Parathyroid adenoma (tissue), 2 donors: ENCODE data around the gene ATP6V1G2.
"Not testable (repeated sequence)": the region's sequence is repeated elsewhere in the genome, so short reads cannot be mapped to it uniquely, and the experiment has no call there.

ENCODE experiments used
- H2AFZ ChIP-seq: fragments of 300-600 bp; sonication (generic); one replicate; pipeline ENCODE4 v1.7.0; 2017; ENCODE audit warnings: antibody characterized with exemption, mild to moderate bottlenecking
- H3K27ac ChIP-seq: fragments of 300-600 bp; sonication (generic); one replicate; pipeline ENCODE4 v1.7.0; 2017
- H3K27me3 ChIP-seq: fragments of 300-600 bp; sonication (generic); one replicate; pipeline ENCODE4 v1.7.0; 2017; ENCODE audit warnings: low read length; ENCODE audit not compliant: control insufficient read depth, insufficient read depth
- H3K36me3 ChIP-seq: fragments of 300-600 bp; sonication (generic); one replicate; pipeline ENCODE4 v1.7.0; 2017; ENCODE audit warnings: low read length; ENCODE audit not compliant: control insufficient read depth, insufficient read depth
- H3K4me1 ChIP-seq: fragments of 300-600 bp; sonication (generic); one replicate; pipeline ENCODE4 v1.7.0; 2017; ENCODE audit warnings: control low read depth
- H3K4me2 ChIP-seq: fragments of 300-600 bp; sonication (generic); one replicate; pipeline ENCODE4 v1.7.0; 2017; ENCODE audit warnings: low read length
- H3K4me3 ChIP-seq: fragments of 300-600 bp; sonication (generic); one replicate; pipeline ENCODE4 v1.7.0; 2017; ENCODE audit warnings: low read depth, low read length
- H3K79me2 ChIP-seq: fragments of 300-600 bp; sonication (generic); one replicate; pipeline ENCODE4 v1.7.0; 2017; ENCODE audit warnings: control low read depth
- H3K9ac ChIP-seq: fragments of 300-600 bp; sonication (generic); one replicate; pipeline ENCODE4 v1.7.0; 2017; ENCODE audit warnings: mild to moderate bottlenecking
- H3K9me3 ChIP-seq: fragments of 300-600 bp; sonication (generic); one replicate; pipeline ENCODE4 v1.7.0; 2017; ENCODE audit warnings: low read length; ENCODE audit not compliant: control insufficient read depth
- TF ChIP-seq, protein P1 (sequence below): fragments of 300-600 bp; sonication (generic); IDR thresholded peaks from one replicate; pipeline ENCODE4 v1.7.0; 2017; ENCODE audit warnings: antibody characterized with exemption, mild to moderate bottlenecking
- donor health status: primary hyperparathyroidism.

The ATP6V1G2 gene

DNA sequence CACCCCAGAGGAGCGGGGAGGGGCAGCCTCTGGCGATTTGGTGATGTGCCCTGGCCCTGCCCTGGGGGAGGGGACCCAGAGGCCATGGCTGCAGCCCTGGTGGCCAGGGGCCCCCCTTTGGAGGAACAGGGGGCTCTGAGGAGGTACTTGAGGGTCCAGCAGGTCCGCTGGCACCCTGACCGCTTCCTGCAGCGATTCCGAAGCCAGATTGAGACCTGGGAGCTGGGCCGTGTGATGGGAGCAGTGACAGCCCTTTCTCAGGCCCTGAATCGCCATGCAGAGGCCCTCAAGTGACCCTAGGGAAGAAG is 11.9 kb upstream of the ATP6V1G2 start:
- H3K9ac ChIP-seq: no peak overlapping the region
- H2AFZ ChIP-seq: no peak overlapping the region
- H3K4me2 ChIP-seq: no peak overlapping the region
- no peaks in the 10 kb centered on the region for H3K36me3 ChIP-seq
- peak overlapping the region; percentile 11 for H3K27ac ChIP-seq
- peaks cover 5% of the 10 kb centered on the region for H3K79me2 ChIP-seq
- H3K4me3 ChIP-seq: no peak overlapping the region
- TF ChIP-seq, protein P1, sequence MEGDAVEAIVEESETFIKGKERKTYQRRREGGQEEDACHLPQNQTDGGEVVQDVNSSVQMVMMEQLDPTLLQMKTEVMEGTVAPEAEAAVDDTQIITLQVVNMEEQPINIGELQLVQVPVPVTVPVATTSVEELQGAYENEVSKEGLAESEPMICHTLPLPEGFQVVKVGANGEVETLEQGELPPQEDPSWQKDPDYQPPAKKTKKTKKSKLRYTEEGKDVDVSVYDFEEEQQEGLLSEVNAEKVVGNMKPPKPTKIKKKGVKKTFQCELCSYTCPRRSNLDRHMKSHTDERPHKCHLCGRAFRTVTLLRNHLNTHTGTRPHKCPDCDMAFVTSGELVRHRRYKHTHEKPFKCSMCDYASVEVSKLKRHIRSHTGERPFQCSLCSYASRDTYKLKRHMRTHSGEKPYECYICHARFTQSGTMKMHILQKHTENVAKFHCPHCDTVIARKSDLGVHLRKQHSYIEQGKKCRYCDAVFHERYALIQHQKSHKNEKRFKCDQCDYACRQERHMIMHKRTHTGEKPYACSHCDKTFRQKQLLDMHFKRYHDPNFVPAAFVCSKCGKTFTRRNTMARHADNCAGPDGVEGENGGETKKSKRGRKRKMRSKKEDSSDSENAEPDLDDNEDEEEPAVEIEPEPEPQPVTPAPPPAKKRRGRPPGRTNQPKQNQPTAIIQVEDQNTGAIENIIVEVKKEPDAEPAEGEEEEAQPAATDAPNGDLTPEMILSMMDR: no peak
- no peaks in the 10 kb centered on the region for H3K27me3 ChIP-seq
- no peaks in the 10 kb centered on the region for H3K4me1 ChIP-seq
- H3K9me3 ChIP-seq: no peaks in the 10 kb centered on the region

DNA sequence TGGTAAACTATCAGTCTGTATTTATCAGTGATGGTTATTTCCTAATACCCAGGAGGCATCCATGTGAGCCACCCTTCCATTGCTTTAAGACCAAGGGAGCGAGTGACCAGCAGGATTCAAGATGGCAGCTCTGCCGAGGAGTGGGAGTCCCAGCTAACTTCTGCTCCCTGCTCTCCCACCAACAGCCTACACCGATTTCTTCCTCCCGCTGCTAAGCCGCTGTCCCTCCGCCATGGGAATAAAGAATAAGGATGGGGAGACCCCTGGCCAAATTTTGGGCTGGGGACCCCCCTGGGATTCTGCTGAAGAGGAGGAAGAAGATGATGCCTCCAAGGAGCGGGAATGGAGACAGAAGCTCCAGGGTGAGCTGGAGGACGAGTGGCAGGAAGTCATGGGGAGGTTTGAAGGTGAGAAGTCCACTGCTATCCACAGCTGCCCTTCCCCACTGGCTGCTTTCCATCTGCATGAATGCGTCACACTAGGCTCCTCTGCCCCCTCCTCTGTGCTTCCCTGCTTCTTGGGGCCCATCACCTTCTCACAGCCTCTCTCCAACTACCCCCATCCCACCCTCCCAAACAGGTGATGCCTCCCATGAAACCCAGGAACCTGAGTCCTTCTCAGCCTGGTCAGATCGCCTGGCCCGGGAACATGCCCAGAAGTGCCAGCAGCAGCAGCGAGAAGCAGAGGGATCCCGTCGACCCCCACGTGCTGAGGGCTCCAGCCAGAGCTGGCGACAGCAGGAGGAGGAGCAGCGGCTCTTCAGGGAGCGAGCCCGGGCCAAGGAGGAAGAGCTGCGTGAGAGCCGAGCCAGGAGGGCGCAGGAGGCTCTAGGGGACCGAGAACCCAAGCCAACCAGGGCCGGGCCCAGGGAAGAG is 11.3 kb upstream of the ATP6V1G2 start:
- Histone ChIP-seq H3K9ac (no peak overlapping the region), H3K79me2 (peaks cover 5% of the 10 kb centered on the region), H3K4me1 (no peaks in the 10 kb centered on the region), H3K27ac (peak overlapping the region; percentile 11), H3K9me3 (no peaks in the 10 kb centered on the region), H3K4me2 (no peak overlapping the region), H3K27me3 (no peaks in the 10 kb centered on the region), H2AFZ (no peak overlapping the region), H3K36me3 (no peaks in the 10 kb centered on the region), H3K4me3 (no peak overlapping the region)
- TF ChIP-seq, protein P1: no peak

DNA sequence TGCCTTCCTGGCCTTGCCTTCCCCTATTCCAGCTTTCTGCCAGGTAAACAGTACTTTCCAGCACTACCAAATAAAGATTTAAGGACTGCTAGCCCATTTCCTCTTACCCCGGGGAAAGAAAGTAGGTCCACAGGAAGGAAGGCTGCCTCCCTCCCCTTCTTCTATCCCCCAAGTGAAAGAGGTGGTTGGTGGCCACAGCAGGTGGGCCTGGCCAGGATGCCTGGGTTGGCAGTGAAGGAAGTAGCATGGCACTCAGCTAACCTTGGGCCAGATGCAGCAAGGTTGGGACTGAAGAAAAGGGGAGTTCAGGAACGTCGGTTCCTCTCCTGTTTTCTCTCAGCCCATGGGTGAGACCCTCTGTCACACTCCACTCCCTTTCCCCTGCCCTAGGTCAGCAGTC is 9.9 kb upstream of the ATP6V1G2 start:
- no peak overlapping the region for H3K4me2 ChIP-seq
- H3K9ac ChIP-seq: no peak overlapping the region
- H3K4me3 ChIP-seq: no peak overlapping the region
- H3K79me2 ChIP-seq: peaks cover 10% of the 10 kb centered on the region
- H3K27me3 ChIP-seq: no peaks in the 10 kb centered on the region
- H3K36me3 ChIP-seq: no peaks in the 10 kb centered on the region
- no peak overlapping the region for H2AFZ ChIP-seq
- TF ChIP-seq, protein P1: no peak
- H3K4me1 ChIP-seq: no peaks in the 10 kb centered on the region
- H3K27ac ChIP-seq: no peak overlapping the region
- no peaks in the 10 kb centered on the region for H3K9me3 ChIP-seq

DNA sequence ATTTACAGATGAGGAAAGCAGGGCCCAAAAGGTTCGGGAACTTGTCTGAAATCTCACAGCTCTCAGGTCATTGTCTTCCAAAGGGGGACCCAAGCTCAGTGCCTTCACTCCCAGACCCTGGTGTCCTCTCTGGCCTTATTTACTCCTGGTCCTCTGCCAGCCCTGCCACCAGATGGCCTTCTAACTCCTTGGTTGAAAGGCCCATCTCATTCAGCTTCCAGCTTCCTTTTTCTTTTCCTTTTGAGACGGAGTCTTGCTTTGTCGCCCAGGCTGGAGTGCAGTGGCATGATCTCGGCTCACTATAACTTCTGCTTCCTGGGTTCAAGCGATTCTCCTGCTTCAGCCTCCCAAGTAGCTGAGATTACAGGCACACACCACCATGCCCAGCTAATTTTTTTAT is 5.0 kb upstream of the ATP6V1G2 start:
- not testable (repeated sequence) for H3K4me1 ChIP-seq, H3K4me2 ChIP-seq, H3K9me3 ChIP-seq, H2AFZ ChIP-seq, H3K27ac ChIP-seq, H3K27me3 ChIP-seq, H3K36me3 ChIP-seq, H3K4me3 ChIP-seq, H3K9ac ChIP-seq
- peaks cover 17% of the 10 kb centered on the region for H3K79me2 ChIP-seq

DNA sequence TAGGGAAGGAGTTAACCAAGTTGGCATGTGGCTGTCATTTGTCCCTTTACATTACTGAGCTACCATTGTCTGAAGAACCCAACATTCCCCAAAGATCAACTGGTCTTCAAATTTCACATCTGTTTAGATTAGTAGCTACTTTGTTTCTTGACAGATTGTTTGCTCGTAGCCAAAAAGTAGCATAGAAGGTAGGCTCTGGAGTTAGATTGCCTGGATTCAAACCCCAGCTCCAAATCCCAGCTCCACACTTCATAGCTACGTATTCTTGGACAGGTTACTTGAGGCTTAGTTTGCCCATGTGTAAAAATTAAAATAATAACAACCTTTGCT is 2.1 kb upstream of the ATP6V1G2 start:
- H3K4me1 ChIP-seq: peaks cover 9% of the 10 kb centered on the region
- H3K4me3 ChIP-seq: peak overlapping the region; percentile 88
- H3K27ac ChIP-seq: peak overlapping the region; percentile 80

More for the DNA sequence above, 2.1 kb upstream of the ATP6V1G2 start:
- H3K27me3 ChIP-seq: no peaks in the 10 kb centered on the region
- H3K9ac ChIP-seq: no peak overlapping the region
- H3K9me3 ChIP-seq: no peaks in the 10 kb centered on the region
- peaks cover 22% of the 10 kb centered on the region for H3K79me2 ChIP-seq
- H2AFZ ChIP-seq: no peak overlapping the region
- peak overlapping the region; percentile 92 for H3K4me2 ChIP-seq
- no peaks in the 10 kb centered on the region for H3K36me3 ChIP-seq
- TF ChIP-seq, protein P1: no peak
